22Rv1 (cell line): ENCODE results near the gene GNG14.

Experiments used
- H3K27ac ChIP-seq: fragments of 450-650 bp; 2 replicates; pipeline ENCODE4 v1.5.1; 2017
- ZFX ChIP-seq: fragments of 450-650 bp; IDR thresholded peaks from 2 replicates; pipeline ENCODE4 v1.6.1; 2017; ENCODE audit warnings: antibody characterized with exemption, borderline replicate concordance
- TF ChIP-seq, protein P1 (sequence below): fragments of 450-650 bp; IDR thresholded peaks from 2 replicates; pipeline ENCODE4 v1.5.1; 2017; ENCODE audit warnings: mild to moderate bottlenecking

The GNG14 gene

GRCh38 chr19:12689581-12690216, 1.9 kb downstream of the GNG14 start:
- H3K27ac ChIP-seq, result no peak overlapping the region
- TF ChIP-seq, protein P1, sequence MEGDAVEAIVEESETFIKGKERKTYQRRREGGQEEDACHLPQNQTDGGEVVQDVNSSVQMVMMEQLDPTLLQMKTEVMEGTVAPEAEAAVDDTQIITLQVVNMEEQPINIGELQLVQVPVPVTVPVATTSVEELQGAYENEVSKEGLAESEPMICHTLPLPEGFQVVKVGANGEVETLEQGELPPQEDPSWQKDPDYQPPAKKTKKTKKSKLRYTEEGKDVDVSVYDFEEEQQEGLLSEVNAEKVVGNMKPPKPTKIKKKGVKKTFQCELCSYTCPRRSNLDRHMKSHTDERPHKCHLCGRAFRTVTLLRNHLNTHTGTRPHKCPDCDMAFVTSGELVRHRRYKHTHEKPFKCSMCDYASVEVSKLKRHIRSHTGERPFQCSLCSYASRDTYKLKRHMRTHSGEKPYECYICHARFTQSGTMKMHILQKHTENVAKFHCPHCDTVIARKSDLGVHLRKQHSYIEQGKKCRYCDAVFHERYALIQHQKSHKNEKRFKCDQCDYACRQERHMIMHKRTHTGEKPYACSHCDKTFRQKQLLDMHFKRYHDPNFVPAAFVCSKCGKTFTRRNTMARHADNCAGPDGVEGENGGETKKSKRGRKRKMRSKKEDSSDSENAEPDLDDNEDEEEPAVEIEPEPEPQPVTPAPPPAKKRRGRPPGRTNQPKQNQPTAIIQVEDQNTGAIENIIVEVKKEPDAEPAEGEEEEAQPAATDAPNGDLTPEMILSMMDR, result no peak
- no peak for TF ChIP-seq ZFX

DNA sequence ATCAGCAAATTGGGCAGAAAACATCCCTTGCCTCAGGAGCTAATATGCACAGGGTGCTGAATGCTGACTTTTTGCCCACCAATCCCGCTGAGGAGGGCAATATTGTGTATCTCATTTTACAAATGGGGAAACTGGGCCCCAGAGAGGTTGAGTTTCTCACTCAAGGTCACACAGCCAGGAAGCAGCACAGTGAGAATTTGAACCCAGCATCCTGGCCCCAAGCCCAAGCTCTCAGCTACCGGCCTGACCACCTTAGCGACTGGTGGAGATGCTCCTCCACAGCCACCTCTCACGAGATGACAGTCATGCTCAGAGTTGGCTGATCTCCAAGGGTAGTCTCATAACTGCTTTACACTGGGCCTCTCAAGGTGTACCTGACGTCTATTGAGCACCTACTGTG, 5.2 kb downstream of the GNG14 start:
- H3K27ac ChIP-seq, result no peak overlapping the region
- no peak for TF ChIP-seq ZFX
- TF ChIP-seq, protein P1, result no peak

- TF ChIP-seq, protein P1, result no peak
- TF ChIP-seq ZFX, result no peak
- no peak overlapping the region for H3K27ac ChIP-seq
Measured at GRCh38 chr19:12694641-12695040, 6.8 kb downstream of the GNG14 start.

GRCh38 chr19:12695096-12695495, 7.3 kb downstream of the GNG14 start:
- H3K27ac ChIP-seq, result peak overlapping the region; percentile 78; the same call in 1 of the 2 replicates
- TF ChIP-seq, protein P1, result no peak
- TF ChIP-seq ZFX, result no peak

GRCh38 chr19:12695514-12695913, 7.7 kb downstream of the GNG14 start:
- peak overlapping the region; percentile 78 for H3K27ac ChIP-seq
- no peak for TF ChIP-seq ZFX
- TF ChIP-seq, protein P1, result no peak

DNA sequence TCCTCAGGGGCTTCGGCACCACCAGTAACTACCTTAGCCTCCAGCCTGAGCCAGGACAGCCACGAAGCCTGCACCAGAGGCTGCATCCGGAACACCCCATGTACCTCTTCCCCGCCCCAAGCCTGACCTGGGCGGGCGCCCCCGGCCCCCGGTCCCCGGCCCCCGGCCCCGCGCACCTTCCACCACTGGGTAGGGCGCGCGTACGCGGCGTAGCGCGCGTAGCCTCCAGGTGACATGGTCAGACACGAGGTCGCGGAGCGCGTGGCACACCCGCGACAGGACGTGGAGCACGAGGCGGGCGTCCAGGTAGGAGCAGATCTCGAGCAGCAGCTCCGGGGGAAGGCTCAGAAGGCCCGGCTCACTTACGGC, 8.2 kb downstream of the GNG14 start:
- no peak for TF ChIP-seq ZFX
- TF ChIP-seq, protein P1, result no peak
- peak overlapping the region; percentile 78 for H3K27ac ChIP-seq

- TF ChIP-seq, protein P1, result no peak
- TF ChIP-seq ZFX, result no peak
Measured at GRCh38 chr19:12696366-12697335, 8.9 kb downstream of the GNG14 start, which contains the start of gene FBXW9. FBXW9 (minus strand) TSS chr19:12696631; CDS start chr19:12696581, 50 bp downstream.

GRCh38 chr19:12697425-12697824, 9.6 kb downstream of the GNG14 start:
- peak overlapping the region; percentile 78; the same call in 1 of the 2 replicates for H3K27ac ChIP-seq

More at GRCh38 chr19:12696366-12697335, 8.9 kb downstream of the GNG14 start, which contains the start of gene FBXW9:
- H3K27ac ChIP-seq, result peak within 1 kb of the TSS; percentile 78
